GM12891 (cell line): Measurements from ENCODE around the gene HNRNPM.

Experiments
- PAX5 ChIP-seq: IDR thresholded peaks from 2 replicates; pipeline ENCODE4 v1.6.1; 2011; ENCODE audit warnings: low read length, moderate library complexity, mild to moderate bottlenecking; ENCODE audit not compliant: insufficient read depth, severe bottlenecking
- POLR2A ChIP-seq: IDR thresholded peaks from 2 replicates; pipeline ENCODE4 v1.6.1; 2011; ENCODE audit warnings: low read depth, low read length, control low read depth
- POLR2AphosphoS5 ChIP-seq: IDR thresholded peaks from 2 replicates; pipeline ENCODE4 v1.6.1; 2011; ENCODE audit warnings: low read depth, low read length, control low read depth
- POU2F2 ChIP-seq: IDR thresholded peaks from 2 replicates; pipeline ENCODE4 v1.6.1; 2011; ENCODE audit warnings: low read depth, mild to moderate bottlenecking, control low read depth, low read length, moderate library complexity
- SPI1 ChIP-seq: IDR thresholded peaks from 2 replicates; pipeline ENCODE4 v1.6.1; 2011; ENCODE audit warnings: low read depth, low read length, control low read depth
- TAF1 ChIP-seq: IDR thresholded peaks from 2 replicates; pipeline ENCODE4 v1.6.1; 2011; ENCODE audit warnings: low read depth, low read length, control low read depth

GRCh38 chr19:8536282-8536681 is 91.5 kb downstream of the HNRNPM start:
- TF ChIP-seq TAF1 (no peak), POLR2A (no peak), POLR2AphosphoS5 (no peak), PAX5 (no peak), SPI1 (no peak), POU2F2 (no peak)
